Subcutaneous adipose tissue (tissue), 4 donors: ENCODE results near the gene MATR3. TPM values are rescaled to one million over a fixed set of nuclear protein-coding genes. Genes with fewer than 3 reads are reported as not detected.

Experiments
- CTCF ChIP-seq: fragments of 450-650 bp; IDR thresholded peaks from one replicate; pipeline ENCODE4 v1.5.1; 2016; ENCODE audit warnings: low read depth, mild to moderate bottlenecking, control low read depth, antibody characterized with exemption, moderate library complexity
- total RNA-seq, 4 donors: library from RNA; depleted of rRNA; stranded (reverse); fragments of >200 nt; gene quantifications; one replicate each; pipeline ENCODE4 v1.1.0, GENCODE V29; 2016

MATR3 gene
- total RNA-seq, 4 donors from 2014 or later, result 220 to 244 (median 234) TPM

- TF ChIP-seq CTCF, result no peak
These were observed 27.3 kb upstream of the MATR3 start for GRCh38 chr5:139266236-139266635.

- no peak for TF ChIP-seq CTCF
These were observed 26.1 kb upstream of the MATR3 start for GRCh38 chr5:139267481-139267880.

GRCh38 chr5:139268364-139269202 is 25.0 kb upstream of the MATR3 start:
- no peak for TF ChIP-seq CTCF

GRCh38 chr5:139271201-139272027 is 22.1 kb upstream of the MATR3 start:
- TF ChIP-seq CTCF, result no peak

- TF ChIP-seq CTCF, result no peak
These were observed 20.8 kb upstream of the MATR3 start for GRCh38 chr5:139272471-139273321.

- no peak for TF ChIP-seq CTCF
These were observed 20.3 kb upstream of the MATR3 start for GRCh38 chr5:139273322-139273571.
